HCT116 (cell line): ENCODE results near the gene TCP11L1.
"Not testable (repeated sequence)": the region's sequence is repeated elsewhere in the genome, so short reads cannot be mapped to it uniquely, and the experiment has no call there.

Source experiments
- EZH2phosphoT487 ChIP-seq: fragments of 200-600 bp; IDR thresholded peaks from 2 replicates; pipeline ENCODE4 v1.6.1; 2018; ENCODE audit warnings: antibody characterized with exemption, borderline replicate concordance
- FOSL1 ChIP-seq: IDR thresholded peaks from 2 replicates; pipeline ENCODE4 v1.6.1; 2012; ENCODE audit warnings: low read depth
- JUND ChIP-seq: IDR thresholded peaks from 2 replicates; pipeline ENCODE4 v1.6.1; 2012
- POLR2A ChIP-seq: IDR thresholded peaks from 2 replicates; pipeline ENCODE4 v1.7.0; 2011; ENCODE audit warnings: borderline replicate concordance; ENCODE audit not compliant: insufficient read depth, insufficient read length; ENCODE audit errors: extremely low read depth
- POLR2AphosphoS5 ChIP-seq: IDR thresholded peaks from 2 replicates; pipeline ENCODE4 v1.6.1; 2011; ENCODE audit warnings: mild to moderate bottlenecking, low read depth, low read length, moderate library complexity
- TF ChIP-seq, protein P1 (sequence below), 3 experiments: fragments of 200-600 bp in 1 of 3; sonication (generic) in 1 of 3; IDR thresholded peaks in 2 of 3; conservative IDR thresholded peaks in 1 of 3; 2 replicates each; pipeline ENCODE4 v1.5.1; 2012 to 2017; ENCODE audit warnings: low read depth in 2 of 3, low read length in 2 of 3, antibody characterized with exemption in 1 of 3, borderline replicate concordance in 1 of 3, control low read depth in 1 of 3, mild to moderate bottlenecking in 1 of 3, mixed read lengths in 1 of 3, mixed run types in 1 of 3, moderate library complexity in 1 of 3; ENCODE audit not compliant: insufficient read depth in 1 of 3
- TF ChIP-seq, protein P2 (sequence below): IDR thresholded peaks from 2 replicates; pipeline ENCODE4 v1.6.1; 2012; ENCODE audit warnings: low read depth

GRCh38 chr11:33029218-33029617 is 10.2 kb upstream of the TCP11L1 start:
- TF ChIP-seq FOSL1, JUND, POLR2AphosphoS5, EZH2phosphoT487, POLR2A: not testable (repeated sequence)
- TF ChIP-seq, protein P1, sequence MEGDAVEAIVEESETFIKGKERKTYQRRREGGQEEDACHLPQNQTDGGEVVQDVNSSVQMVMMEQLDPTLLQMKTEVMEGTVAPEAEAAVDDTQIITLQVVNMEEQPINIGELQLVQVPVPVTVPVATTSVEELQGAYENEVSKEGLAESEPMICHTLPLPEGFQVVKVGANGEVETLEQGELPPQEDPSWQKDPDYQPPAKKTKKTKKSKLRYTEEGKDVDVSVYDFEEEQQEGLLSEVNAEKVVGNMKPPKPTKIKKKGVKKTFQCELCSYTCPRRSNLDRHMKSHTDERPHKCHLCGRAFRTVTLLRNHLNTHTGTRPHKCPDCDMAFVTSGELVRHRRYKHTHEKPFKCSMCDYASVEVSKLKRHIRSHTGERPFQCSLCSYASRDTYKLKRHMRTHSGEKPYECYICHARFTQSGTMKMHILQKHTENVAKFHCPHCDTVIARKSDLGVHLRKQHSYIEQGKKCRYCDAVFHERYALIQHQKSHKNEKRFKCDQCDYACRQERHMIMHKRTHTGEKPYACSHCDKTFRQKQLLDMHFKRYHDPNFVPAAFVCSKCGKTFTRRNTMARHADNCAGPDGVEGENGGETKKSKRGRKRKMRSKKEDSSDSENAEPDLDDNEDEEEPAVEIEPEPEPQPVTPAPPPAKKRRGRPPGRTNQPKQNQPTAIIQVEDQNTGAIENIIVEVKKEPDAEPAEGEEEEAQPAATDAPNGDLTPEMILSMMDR (IDR thresholded peaks at IDR 0.05 in 2 of 3, conservative IDR thresholded peaks at IDR 0.05 in 1 of 3; ENCODE audit: borderline replicate concordance in 1 of 3, insufficient read depth in 1 of 3, low read depth in 2 of 3, low read length in 2 of 3), result not testable (repeated sequence)
- TF ChIP-seq, protein P2, sequence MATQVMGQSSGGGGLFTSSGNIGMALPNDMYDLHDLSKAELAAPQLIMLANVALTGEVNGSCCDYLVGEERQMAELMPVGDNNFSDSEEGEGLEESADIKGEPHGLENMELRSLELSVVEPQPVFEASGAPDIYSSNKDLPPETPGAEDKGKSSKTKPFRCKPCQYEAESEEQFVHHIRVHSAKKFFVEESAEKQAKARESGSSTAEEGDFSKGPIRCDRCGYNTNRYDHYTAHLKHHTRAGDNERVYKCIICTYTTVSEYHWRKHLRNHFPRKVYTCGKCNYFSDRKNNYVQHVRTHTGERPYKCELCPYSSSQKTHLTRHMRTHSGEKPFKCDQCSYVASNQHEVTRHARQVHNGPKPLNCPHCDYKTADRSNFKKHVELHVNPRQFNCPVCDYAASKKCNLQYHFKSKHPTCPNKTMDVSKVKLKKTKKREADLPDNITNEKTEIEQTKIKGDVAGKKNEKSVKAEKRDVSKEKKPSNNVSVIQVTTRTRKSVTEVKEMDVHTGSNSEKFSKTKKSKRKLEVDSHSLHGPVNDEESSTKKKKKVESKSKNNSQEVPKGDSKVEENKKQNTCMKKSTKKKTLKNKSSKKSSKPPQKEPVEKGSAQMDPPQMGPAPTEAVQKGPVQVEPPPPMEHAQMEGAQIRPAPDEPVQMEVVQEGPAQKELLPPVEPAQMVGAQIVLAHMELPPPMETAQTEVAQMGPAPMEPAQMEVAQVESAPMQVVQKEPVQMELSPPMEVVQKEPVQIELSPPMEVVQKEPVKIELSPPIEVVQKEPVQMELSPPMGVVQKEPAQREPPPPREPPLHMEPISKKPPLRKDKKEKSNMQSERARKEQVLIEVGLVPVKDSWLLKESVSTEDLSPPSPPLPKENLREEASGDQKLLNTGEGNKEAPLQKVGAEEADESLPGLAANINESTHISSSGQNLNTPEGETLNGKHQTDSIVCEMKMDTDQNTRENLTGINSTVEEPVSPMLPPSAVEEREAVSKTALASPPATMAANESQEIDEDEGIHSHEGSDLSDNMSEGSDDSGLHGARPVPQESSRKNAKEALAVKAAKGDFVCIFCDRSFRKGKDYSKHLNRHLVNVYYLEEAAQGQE, result not testable (repeated sequence)
